GM12865 (cell line): ENCODE measurements around the gene AP2B1.

Experiments
- DNase-seq: peaks from one replicate; pipeline ENCODE4 v3.0.0; 2010; ENCODE audit warnings: low read depth
- H3K4me3 ChIP-seq: 2 replicates; pipeline ENCODE4 v1.5.1; 2011; ENCODE audit warnings: mild to moderate bottlenecking, low read depth, low read length, control low read depth
- CTCF ChIP-seq: IDR thresholded peaks from 2 replicates; pipeline ENCODE4 v1.5.1; 2011; ENCODE audit warnings: low read length, control low read depth, low read depth, inconsistent platforms; ENCODE audit not compliant: insufficient read depth; ENCODE audit errors: missing control alignments

AP2B1 gene

GRCh38 chr17:35705705-35706104, 118.6 kb downstream of the AP2B1 start:
- DNase-seq: no peak
- no peak for TF ChIP-seq CTCF
- H3K4me3 ChIP-seq: no peak overlapping the region

DNA sequence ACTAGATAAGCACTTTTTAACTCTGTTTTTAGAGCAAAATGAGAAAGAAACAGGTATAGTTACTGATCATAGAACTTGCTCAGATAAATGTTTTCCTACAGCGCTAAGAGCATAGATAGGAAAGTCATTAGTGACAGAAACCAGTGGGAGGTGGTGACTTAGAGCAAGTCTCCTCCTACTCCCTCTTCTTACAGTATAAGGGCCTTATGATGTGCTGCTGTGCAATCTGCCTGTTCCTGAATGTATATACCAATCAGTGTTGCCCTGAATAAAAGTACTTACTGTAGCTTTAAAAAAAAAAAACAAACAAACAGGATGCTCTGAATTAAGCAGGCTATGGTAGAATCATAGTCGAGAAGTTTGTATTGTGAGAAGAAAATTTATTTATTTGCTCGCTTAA, 121.0 kb downstream of the AP2B1 start:
- no peak for DNase-seq
- TF ChIP-seq CTCF: no peak
- no peak overlapping the region for H3K4me3 ChIP-seq

GRCh38 chr17:35708951-35709350, 121.8 kb downstream of the AP2B1 start:
- peak; percentile 12 for DNase-seq
- H3K4me3 ChIP-seq: no peak overlapping the region
- no peak for TF ChIP-seq CTCF

GRCh38 chr17:35709874-35710273, 122.8 kb downstream of the AP2B1 start:
- TF ChIP-seq CTCF: no peak
- H3K4me3 ChIP-seq: no peak overlapping the region
- no peak for DNase-seq

- no peak for DNase-seq
- TF ChIP-seq CTCF: no peak
These were observed 123.8 kb downstream of the AP2B1 start for GRCh38 chr17:35710950-35711349.

GRCh38 chr17:35713069-35713728, 126.1 kb downstream of the AP2B1 start:
- no peak for TF ChIP-seq CTCF
- no peak overlapping the region for H3K4me3 ChIP-seq
- no peak for DNase-seq

More at GRCh38 chr17:35710950-35711349, 123.8 kb downstream of the AP2B1 start:
- H3K4me3 ChIP-seq: no peak overlapping the region

- DNase-seq: no peak
- TF ChIP-seq CTCF: no peak
- no peak overlapping the region for H3K4me3 ChIP-seq
These were observed 127.9 kb downstream of the AP2B1 start for GRCh38 chr17:35714988-35715387.
